ENCODE measurements around the gene FRMD4A. TPM values are rescaled to one million over a fixed set of nuclear protein-coding genes. Genes with fewer than 3 reads are reported as not detected.

The FRMD4A gene
- polyA plus RNA-seq, 1 of the 3 experiments (the other 2 are of a cell fraction) = 37.7 TPM

- H2AFZ ChIP-seq (ENCODE audit: low read depth) = no peak overlapping the region
- H3K4me3 ChIP-seq (ENCODE audit: low read depth in 2 of 2, low read length in 1 of 2) = no peak overlapping the region
- no peaks in the 10 kb centered on the region for H3K79me2 ChIP-seq (ENCODE audit: insufficient read depth)
- POLR2A ChIA-PET = no interaction called here
- H3K4me2 ChIP-seq = no peak overlapping the region
- CTCF ChIA-PET = no interaction called here
- H3K4me1 ChIP-seq (ENCODE audit: control insufficient read depth in 1 of 2, insufficient read depth in 2 of 2, low read depth in 1 of 2, low read length in 1 of 2) = no peaks in the 10 kb centered on the region
- no peak overlapping the region for H3K27ac ChIP-seq (ENCODE audit: low read depth in 2 of 2, low read length in 1 of 2)
- H3K9me2 ChIP-seq = no peaks in the 10 kb centered on the region
- H3K27me3 ChIP-seq (ENCODE audit: insufficient read depth) = no peaks in the 10 kb centered on the region
- WGBS (ENCODE audit: low lambda C conversion rate) = 67% methylated on average over 6 of the region's 6 CpGs
- no peak overlapping the region for H3K9ac ChIP-seq
- TF ChIP-seq GABPA (IDR thresholded peaks at IDR 0.05; ENCODE audit: low read depth) (no peak), PBX3 (IDR thresholded peaks at IDR 0.05) (peak; percentile 71), FOSL2 (IDR thresholded peaks at IDR 0.05; ENCODE audit: borderline replicate concordance, low read depth) (0 out of 2 replicates have a peak, but pooled peaks have one; percentile 17)
- no peaks in the 10 kb centered on the region for H4K20me1 ChIP-seq (ENCODE audit: insufficient read depth)
- no peaks in the 10 kb centered on the region for H3F3A ChIP-seq (replicated peaks; ENCODE audit: insufficient read depth)
- H3K9me3 ChIP-seq = no peaks in the 10 kb centered on the region
- no peaks in the 10 kb centered on the region for H3K36me3 ChIP-seq (replicated peaks in 1 of 2; ENCODE audit: control insufficient read depth in 1 of 2, insufficient read depth in 2 of 2, low read length in 1 of 2)
- DNase-seq = no peak
These were observed 203.9 kb downstream of the FRMD4A start for GRCh38 chr10:14126697-14127440.

GRCh38 chr10:14125564-14125963, 205.2 kb downstream of the FRMD4A start:
- Histone ChIP-seq H3K27me3 (ENCODE audit: insufficient read depth) (no peaks in the 10 kb centered on the region; the same call in 1 of the 2 replicates), H3K4me1 (ENCODE audit: control insufficient read depth in 1 of 2, insufficient read depth in 2 of 2, low read depth in 1 of 2, low read length in 1 of 2) (no peaks in the 10 kb centered on the region), H3K9ac (no peak overlapping the region), H3K9me3 (no peaks in the 10 kb centered on the region), H3F3A (replicated peaks; ENCODE audit: insufficient read depth) (no peaks in the 10 kb centered on the region), H3K4me2 (no peak overlapping the region), H2AFZ (ENCODE audit: low read depth) (no peak overlapping the region), H3K4me3 (ENCODE audit: low read depth in 2 of 2, low read length in 1 of 2) (no peak overlapping the region), H4K20me1 (ENCODE audit: insufficient read depth) (no peaks in the 10 kb centered on the region), H3K79me2 (ENCODE audit: insufficient read depth) (no peaks in the 10 kb centered on the region), H3K36me3 (replicated peaks in 1 of 2; ENCODE audit: control insufficient read depth in 1 of 2, insufficient read depth in 2 of 2, low read length in 1 of 2) (no peaks in the 10 kb centered on the region), H3K9me2 (no peaks in the 10 kb centered on the region), H3K27ac (ENCODE audit: low read depth in 2 of 2, low read length in 1 of 2) (no peak overlapping the region)
- whole genome bisulfite sequencing (ENCODE audit: low lambda C conversion rate) = 92% methylated on average over 6 of the region's 6 CpGs
- CTCF ChIA-PET = no interaction called here
- POLR2A ChIA-PET = no interaction called here
- DNase-seq = no peak
- no peak for TF ChIP-seq RFX5 (IDR thresholded peaks at IDR 0.05; ENCODE audit: low read length)
- no peak for TF ChIP-seq MAX (IDR thresholded peaks at IDR 0.05; ENCODE audit: low read depth)
- TF ChIP-seq ELF1 (IDR thresholded peaks at IDR 0.05) = no peak
- TF ChIP-seq RXRA (IDR thresholded peaks at IDR 0.05; ENCODE audit: borderline replicate concordance, low read depth) = no peak
- no peak for TF ChIP-seq RCOR1 (IDR thresholded peaks at IDR 0.05; ENCODE audit: low read length)
- TF ChIP-seq ZBTB33 (IDR thresholded peaks at IDR 0.05; ENCODE audit: borderline replicate concordance, low read depth) = no peak
- TF ChIP-seq NFIC (IDR thresholded peaks at IDR 0.05; ENCODE audit: borderline replicate concordance) = no peak
- TF ChIP-seq MEF2A (IDR thresholded peaks at IDR 0.05; ENCODE audit: borderline replicate concordance, low read depth) = no peak
- TF ChIP-seq EZH2phosphoT487 (IDR thresholded peaks at IDR 0.05; ENCODE audit: borderline replicate concordance, low read depth) = no peak
- no peak for TF ChIP-seq NRF1 (IDR thresholded peaks at IDR 0.05; ENCODE audit: low read depth, low read length)
- TF ChIP-seq MXI1 (IDR thresholded peaks at IDR 0.05; ENCODE audit: low read depth, low read length) = no peak
- no peak for TF ChIP-seq RAD21 (IDR thresholded peaks at IDR 0.05; ENCODE audit: low read length)
- TF ChIP-seq, protein P1, sequence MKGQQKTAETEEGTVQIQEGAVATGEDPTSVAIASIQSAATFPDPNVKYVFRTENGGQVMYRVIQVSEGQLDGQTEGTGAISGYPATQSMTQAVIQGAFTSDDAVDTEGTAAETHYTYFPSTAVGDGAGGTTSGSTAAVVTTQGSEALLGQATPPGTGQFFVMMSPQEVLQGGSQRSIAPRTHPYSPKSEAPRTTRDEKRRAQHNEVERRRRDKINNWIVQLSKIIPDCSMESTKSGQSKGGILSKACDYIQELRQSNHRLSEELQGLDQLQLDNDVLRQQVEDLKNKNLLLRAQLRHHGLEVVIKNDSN (IDR thresholded peaks at IDR 0.05; ENCODE audit: borderline replicate concordance, low read depth) = no peak
- no peak for TF ChIP-seq USF2 (IDR thresholded peaks at IDR 0.05; ENCODE audit: borderline replicate concordance, low read depth, low read length)
- no peak for TF ChIP-seq POLR2AphosphoS5 (IDR thresholded peaks at IDR 0.05; ENCODE audit: low read depth, low read length)
- no peak for TF ChIP-seq TAF1 (IDR thresholded peaks at IDR 0.05; ENCODE audit: borderline replicate concordance, low read depth, low read length)
- no peak for TF ChIP-seq TEAD4 (IDR thresholded peaks at IDR 0.05; ENCODE audit: borderline replicate concordance, insufficient read depth)
